ENCODE measurements around the gene SLC13A2.
"Not testable (repeated sequence)": the region's sequence is repeated elsewhere in the genome, so short reads cannot be mapped to it uniquely, and the experiment has no call there.

The SLC13A2 gene

DNA sequence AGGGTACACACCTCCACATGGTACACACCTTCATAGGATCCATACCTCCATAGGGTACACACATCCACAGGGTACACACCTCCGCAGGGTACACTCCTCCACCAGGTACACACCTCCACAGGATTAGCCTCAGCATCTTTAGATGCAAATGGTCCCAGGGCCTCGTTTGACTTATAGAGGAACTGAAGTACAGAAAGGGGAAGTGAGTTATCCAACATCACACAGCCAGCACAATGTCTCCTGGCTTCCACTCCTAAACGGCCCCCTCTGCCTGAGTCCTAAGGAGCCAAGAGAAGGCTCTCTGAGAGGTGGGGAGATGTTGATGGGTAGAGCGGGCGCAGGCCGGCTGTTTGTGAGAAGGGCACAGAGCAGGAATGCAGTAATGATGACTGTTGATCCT lies 44.7 kb downstream of the SLC13A2 start:
- DNase-seq (ENCODE audit: low spot score), result no peak

DNA sequence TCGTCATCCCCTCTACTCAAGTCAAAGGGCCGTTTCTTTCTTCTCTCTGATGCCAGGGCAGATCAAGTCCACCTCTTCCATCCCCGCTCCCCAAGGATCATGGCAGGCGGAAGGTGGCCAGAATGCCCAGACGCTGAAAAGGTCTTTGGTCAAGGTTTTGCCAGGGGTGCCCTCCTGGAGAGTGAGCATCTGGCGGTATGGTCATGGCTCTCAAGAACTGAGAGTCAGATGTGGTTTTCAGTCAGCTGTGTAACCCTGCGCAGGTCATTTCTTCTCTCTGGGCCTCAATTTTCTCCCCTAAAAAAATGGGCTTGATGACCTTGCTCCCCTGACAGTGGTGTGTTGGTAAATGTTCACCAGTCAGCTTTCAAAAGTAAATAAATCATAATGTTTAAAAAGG lies 45.1 kb downstream of the SLC13A2 start:
- no peak for DNase-seq (ENCODE audit: low spot score)

DNA sequence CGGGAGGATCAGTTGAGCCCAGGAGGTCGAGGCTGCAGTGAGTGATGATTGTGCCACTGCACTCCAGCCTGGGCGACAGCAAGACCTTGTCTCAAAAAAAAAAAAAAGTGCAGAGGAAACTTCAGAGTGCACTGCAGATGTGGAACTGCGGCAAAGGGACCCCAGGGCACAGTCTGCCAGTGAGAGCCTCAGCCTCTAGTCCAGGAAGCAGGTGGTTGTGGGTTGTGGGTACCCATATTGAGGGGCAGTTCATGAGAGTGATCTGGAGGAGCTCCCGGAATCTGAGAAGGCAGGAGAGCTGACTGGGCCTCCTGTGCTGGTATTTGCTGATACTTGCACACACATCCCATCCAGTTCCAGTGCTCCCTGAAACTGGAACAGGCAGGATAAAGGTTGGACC lies 45.8 kb downstream of the SLC13A2 start:
- DNase-seq (ENCODE audit: low spot score), result no peak

DNA sequence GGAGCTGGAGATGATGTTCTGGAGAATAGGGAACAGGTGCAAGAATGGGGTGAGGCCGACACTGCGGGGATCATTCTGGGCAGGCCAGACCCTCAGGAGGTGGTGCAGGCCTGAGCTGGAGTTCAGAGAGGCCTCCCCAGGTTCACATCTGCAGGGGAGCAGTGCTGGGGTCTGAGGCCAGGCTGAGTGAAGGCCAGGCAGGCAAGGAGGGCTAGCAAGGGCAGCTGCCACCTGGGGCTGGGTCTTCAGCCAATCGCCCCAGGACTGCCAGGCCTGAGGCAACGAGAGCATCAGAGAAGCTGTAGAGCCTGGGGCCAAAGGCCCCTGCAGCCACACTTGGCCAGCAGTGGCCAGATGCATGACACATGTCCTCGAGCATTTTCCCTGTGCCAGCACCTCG lies 47.2 kb downstream of the SLC13A2 start:
- DNase-seq (ENCODE audit: low spot score), result no peak

DNA sequence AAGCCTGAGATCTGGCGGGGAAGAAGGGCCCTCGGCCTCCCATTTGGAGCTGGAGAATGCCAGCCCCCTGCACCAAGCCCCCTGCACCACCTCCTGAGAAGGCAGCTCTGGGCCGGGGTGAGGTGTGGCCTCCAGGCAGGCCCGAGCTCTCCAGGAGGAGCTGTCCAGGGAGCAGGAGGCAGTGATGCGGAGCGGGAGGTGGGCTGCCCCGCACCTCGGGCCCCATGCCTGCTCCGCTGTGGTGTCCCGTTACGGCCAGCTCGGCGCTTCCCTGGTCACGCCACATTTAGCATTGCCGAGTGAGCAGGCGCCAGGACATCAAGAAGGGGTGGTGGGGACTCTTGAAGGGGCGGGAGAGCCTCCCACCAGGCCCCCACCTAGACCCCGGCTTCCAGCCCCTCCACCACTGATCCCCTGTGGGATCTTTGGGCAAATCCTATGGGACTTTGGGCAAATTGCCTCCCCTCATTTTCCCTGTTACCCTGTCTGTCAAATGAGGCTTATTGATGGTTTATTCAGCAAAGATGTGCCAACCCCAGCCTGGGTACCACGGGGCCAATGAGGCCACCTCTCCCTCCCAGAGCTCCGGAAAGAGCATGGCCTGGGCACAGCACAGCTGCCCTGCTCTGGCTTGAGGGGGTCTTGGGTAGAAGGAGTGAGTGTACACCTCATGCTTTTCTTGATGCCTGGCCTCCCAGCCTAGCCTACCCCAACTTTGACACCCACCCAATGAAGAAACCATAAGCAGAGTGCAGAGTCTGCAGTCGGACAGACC lies 48.1 kb downstream of the SLC13A2 start:
- DNase-seq (ENCODE audit: low spot score), result no peak

DNA sequence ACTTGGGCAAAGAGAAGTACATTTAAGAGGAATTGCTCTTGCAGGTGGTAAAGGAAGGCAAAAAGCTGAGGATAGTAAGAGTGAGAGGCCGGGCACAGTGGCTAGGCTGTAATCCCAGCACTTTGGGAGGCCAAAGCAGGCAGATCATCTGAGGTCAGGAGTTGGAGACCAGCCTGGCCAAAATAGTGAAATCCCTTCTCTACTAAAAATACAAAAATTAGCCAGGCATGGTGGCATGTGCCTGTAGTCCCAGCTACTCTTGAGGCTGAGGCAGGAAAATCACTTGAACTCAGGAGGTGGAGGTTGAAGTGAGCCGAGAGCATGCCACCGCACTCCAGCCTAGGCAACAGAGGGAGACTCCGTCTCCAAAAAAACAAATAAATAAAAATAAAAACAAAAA lies 48.8 kb downstream of the SLC13A2 start:
- not testable (repeated sequence) for DNase-seq (ENCODE audit: low spot score)

DNA sequence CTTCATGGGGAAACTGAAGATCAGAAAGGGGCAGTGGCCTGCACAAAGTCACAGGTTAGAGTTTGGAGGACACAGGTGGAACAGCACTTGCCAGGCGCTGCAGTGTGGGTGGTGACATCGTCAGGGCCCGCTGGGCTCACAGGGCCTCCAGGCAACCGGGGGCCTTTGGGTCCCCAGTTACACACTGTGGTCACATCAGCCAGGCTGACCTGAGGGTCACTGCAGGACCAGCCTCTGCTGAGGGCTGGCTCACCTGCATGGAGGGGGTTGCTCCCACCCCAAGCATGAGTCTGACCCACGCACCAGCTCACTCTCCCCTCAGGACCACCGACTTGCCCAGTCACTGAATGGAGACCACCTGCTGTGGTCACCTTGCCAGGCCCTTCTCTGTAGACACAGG lies 49.7 kb downstream of the SLC13A2 start:
- DNase-seq (ENCODE audit: low spot score), result no peak

DNA sequence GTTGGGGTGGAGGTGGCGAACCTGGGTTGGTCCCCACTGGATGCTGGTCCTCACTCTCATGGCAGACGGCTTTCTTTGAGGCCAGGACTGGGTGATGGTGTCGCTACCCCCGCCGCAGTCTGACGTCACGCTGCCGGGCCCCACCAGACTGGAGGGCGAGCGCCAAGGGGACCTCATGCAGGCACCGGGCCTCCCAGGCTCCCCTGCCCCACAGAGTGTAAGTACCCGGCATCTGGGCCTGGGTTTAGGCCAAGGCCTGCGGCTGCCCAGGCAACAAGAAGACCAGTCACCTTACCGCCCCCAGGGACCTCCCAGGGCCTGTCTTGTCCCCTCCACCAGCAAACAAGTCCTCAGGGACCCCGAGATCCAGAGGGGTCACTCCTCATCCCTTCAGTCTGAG lies 50.4 kb downstream of the SLC13A2 start:
- no peak for DNase-seq (ENCODE audit: low spot score)

DNA sequence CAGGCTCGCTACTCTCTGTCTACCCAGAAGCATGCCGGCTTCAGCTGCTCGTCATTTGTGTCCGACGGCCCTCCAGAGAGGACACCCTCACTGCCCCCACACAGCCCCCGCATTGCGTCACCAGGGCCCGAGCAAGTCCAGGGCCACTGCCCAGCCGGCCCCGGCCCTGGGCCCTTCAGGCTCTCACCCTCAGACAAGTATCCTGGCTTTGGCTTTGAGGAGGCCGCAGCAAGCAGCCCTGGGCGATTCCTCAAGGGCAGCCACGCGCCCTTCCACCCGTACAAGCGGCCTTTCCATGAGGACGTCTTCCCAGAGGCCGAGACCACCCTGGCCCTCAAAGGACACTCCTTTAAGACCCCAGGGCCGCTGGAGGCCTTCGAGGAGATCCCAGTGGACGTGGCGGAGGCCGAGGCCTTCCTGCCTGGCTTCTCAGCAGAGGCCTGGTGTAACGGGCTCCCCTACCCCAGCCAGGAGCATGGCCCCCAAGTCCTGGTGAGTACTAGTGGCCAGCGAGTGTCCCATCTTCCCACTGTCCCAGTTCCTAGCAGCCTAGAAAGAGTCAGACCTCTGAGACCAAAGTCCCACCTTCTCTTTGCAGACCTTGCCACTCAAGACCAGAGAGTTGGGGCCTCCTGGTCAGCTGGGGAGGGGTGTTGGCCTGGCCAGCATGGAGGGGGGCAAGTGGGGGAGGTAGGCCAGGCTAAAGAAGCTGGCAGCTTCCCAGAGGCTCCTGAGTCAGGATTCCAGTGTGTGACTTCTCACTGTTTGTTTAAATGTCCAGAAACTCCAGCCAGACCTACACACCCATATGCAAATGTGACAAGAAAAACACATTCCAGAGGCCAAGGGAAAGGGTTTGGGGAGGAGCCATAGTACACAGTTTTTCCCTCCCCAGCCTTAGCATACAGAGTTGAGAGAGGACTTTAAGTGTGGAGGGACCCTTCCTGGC lies 51.3 kb downstream of the SLC13A2 start:
- DNase-seq (ENCODE audit: low spot score), result no peak

DNA sequence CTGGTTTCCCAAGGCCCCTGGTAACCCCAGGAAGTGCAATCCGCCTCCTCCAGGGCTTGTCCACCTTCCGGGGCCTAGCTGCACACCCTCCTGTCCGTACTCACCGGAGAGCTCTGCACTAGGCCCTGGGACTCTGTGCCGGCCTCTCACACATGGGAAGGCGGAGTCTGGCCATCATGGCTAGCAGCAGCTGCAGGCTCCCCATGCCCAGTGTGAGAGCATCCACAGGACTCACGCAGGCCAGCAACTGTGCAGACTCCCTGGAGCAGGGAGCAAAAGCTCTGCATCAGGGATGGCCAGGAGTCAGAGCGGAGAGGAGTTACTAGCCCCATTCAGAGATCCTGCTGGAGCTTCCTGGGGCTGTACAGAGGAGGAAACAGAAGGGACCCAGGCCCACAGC lies 52.9 kb downstream of the SLC13A2 start:
- no peak for DNase-seq (ENCODE audit: low spot score)

DNA sequence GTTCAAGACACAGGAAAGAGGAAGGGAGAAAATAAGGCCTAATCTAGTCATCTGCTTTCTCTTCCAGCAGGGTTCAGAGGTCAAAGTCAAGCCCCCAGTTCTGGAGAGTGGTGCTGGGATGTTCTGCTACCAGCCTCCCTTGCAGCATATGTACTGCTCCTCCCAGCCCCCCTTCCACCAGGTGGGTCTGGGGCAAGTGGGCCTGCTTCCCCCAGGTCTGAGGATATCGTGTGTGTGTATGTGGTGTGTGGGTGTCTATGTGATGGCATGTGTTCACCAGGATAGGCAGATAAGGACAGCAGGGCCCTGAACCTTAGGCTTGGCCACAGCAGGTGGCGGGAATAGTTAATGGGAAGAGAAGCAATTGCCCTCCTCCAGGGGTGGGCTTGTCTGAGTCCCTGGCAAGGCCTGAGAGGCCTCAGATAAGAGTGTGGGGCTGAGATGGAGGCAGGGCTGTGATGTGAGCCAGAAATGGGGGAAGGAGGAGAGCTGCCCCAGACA lies 53.8 kb downstream of the SLC13A2 start:
- peak; percentile 6 for DNase-seq (ENCODE audit: low spot score)

DNA sequence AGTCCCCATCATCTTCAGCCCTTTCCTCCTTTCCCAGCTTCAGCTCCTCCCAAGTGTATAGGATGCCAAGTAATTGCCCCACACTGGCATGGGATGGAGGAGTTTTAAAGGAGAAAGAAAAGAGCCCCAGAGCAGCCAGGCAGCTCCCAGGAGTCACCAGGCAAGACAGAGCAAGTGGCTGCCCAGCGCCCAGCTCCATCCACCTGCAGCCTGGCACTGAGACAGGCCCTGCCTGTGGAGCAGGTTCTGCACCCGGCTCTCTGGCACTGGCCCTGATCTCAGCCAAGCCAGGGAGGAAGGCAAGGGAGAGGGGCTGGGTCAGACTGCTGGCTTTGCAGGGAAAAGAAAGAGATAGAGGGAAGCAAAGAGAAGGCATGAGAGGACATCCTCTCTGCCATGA lies 54.4 kb downstream of the SLC13A2 start:
- DNase-seq (ENCODE audit: low spot score), result no peak

DNA sequence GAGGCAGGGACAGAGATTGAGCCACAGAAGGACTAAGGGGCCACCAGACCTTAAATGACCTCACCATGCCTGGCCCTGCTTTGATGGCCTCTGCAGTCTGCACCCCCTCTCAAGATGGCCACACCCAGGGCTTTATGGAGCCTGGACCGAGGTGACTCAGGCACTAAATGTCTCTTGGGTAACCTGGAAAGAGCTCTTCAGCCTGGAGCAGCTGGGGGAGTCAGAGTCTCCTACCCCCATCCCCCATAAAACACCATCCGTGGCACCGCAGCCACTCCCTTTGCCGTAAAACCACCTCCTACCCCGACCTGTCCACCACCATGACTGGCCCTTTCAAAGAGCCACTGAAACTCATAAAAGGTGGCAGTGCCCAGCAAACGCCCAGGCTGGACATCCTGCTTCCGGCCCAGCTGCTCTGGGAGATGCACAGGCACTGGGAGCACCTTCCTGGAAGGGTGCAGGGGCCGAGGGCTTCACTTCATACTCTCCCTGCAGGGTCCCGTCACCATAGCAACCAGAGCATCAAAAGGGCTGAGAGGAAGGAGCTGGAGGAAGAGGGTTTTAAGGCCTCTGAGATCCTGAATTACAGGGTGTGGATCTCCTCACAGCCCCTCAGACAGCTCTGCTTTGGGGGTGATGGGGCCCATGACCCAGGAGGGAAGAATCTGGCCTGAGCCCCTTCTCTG lies 55.0 kb downstream of the SLC13A2 start:
- DNase-seq (ENCODE audit: low spot score), result no peak

DNA sequence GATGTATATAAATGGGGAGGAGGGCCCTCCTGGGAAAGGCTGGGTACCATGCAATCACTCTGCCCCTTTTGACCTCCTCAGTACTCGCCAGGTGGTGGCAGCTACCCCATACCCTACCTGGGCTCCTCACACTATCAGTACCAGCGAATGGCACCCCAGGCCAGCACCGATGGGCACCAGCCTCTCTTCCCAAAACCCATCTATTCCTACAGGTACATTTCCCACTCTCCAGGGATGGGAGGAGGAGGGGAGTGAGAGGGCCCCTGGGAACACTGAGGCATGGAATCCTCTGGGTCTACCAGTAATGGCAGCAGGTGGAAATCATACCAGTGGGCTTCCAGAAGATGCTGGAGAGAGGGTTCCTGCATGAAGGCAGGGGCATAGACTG lies 55.6 kb downstream of the SLC13A2 start:
- DNase-seq (ENCODE audit: low spot score), result no peak

DNA sequence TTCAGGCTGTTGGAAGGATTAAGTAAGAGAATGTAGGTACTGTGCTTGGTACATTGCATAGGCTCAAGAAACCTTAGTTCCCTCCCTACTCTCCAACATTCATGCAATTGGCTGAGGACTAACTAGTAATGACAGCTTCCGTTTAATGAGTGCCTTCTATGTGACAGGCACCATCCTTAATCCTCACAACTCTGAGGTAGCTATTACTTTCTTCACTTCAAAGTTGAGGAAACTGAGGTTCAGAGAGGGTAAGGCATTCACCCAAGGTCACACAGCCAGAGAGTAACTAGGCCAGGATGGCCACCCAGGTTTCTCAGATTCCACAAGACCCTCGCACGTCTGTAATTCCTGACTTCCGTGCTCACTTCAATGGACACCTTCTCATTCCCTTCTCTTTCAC lies 56.8 kb downstream of the SLC13A2 start:
- no peak for DNase-seq (ENCODE audit: low spot score)

DNA sequence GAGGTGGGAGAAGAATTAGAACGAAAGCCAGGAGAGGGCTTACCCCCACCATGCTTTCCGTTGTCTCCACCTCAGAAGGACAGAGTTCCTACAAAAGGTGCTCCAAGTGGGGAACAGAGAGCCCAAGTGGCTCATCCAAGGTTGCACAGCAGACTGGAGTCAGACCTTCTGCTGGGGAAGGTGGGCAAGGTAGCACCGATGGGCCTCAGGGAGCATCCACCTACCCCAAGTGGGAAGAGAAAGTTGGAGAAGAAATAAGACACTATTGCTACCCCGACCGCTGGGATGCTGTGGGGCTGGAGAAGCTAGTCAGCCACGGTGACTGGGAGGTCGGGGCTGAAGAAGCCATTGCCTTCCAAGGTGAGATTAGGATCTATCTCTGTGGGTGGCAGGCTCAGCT lies 57.5 kb downstream of the SLC13A2 start:
- no peak for DNase-seq (ENCODE audit: low spot score)

DNA sequence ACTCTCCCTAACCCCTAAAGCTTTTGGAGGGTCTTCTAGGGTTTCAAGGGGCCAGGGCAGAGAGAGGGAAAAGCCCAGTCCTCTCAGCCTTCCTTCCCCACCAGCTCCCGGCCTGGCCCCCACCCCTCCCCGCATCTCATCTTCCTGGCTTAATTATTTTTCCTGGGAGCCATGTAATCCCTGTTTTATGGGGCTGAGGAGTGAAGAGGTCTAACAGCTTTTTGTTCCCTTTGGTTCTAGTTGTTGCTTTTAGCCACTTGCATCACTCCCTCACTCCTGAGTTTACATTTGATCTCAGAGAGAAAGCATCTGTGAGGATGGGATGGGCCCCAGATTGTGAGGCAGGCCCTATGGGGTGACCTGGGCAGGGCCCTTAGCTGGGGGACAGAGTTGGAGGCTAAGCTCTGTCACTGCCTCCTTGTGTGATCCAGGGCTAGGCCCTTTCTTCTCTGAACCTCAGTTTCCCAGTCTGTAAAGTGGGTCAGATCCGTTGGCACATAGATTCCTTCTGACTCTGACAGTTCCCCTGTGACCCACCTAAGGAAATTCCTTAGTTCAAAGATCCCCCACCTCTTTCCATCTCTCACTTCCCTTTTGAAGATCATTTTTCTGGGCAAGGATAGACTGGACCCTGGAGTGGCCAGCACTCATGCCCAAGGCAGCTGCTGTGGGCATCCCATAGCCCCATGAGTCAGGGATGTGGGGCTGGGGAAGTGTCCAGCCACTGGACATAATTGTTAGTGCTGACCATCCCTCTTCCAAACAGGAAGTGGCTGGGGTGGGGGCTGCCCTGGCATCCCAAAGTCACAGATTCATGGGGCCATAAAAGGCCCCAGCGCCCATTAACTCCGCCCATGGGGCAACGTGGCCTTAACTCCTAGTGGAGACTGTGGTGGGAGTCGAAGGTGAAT lies 58.9 kb downstream of the SLC13A2 start:
- no peak for DNase-seq (ENCODE audit: low spot score)

DNA sequence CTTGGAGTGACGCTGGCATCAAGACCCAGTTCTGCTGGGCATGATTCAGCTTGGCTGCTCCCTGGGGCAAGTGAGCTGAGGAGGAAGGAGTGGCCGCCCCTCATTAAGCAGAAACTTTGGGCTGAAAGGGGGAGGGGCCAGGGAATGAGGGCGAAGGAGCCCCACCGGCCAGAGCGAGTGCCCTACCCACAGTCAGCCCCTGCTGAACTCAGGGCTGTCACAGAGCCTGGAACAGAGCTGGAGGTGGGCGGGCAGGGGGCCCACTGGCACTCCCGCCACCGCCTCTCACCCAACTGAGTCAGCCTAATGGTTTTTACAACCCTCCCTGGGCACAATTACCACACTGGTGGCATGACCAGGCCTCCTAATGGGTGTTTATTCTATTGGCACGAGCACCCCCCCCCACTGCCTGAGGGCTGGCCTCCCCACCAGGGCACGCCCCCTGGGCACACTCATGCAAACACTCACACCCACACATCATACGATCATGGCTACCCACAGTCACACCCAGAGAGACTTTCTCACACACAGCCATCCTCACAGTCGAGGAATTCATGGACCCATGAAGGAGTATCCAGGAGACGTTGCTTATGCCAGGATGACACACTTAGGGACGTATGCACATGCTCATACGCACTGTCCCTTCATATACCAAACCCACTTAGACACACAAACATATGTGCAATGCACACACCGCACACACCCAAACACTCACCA lies 59.8 kb downstream of the SLC13A2 start:
- DNase-seq (ENCODE audit: low spot score), result no peak

DNA sequence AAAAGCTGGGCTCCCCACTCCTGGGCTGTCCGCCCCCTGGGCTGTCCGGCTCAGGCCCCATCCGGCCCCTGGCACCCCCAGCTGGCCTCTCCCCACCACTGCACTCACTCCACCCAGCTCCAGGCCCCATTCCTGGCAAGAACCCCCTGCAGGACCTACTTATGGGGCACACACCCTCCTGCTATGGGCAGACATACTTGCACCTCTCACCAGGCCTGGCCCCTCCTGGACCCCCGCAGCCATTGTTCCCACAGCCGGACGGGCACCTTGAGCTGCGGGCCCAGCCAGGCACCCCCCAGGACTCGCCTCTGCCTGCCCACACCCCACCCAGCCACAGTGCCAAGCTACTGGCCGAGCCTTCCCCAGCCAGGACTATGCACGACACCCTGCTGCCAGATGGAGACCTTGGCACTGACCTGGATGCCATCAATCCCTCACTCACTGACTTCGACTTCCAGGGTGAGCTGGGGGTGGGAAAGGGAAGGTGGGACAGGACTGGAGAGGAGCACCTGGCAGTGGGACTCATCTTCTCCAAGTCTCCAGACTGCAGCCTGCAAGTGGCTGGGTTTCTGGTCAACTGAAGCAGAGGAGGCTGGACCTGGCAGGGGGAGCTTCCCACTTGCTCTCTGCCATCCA lies 61.4 kb downstream of the SLC13A2 start:
- no peak for DNase-seq (ENCODE audit: low spot score)

DNA sequence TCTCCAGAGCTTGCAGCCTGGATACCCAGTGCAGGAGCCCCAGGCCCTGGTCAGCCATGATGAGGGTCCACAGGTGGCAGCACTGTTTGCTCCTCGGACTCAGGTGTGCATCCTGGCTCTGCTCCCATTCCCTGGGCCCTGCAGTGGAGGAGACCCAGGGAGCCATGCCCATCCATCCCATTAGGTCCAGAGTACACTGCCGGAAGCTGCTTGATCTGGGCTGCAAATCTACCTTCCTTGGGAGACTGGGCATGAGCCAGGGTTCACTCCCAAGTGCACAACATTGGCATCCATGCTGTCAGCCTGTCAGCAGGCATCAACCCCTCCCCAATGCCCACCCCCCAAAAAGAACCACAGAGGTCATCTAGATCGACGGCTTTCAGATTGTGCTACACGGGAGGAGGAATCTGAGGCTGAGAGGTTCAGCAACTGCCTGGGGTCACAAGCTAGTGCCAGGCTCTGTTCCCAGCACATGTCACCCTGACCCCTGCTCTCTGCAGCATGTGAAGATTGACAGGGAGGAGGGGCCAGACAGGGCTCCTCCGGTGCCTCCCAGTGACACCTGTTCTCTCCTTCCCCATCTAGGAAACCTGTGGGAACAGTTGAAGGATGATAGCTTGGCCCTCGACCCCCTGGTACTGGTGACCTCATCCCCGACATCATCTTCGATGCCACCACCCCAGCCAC lies 63.2 kb downstream of the SLC13A2 start:
- DNase-seq (ENCODE audit: low spot score), result no peak
